A549 (cell line): ENCODE data around the gene B4GALT6.

Source experiments
- JUNB ChIP-seq: fragments of >200 bp; sonication (Bioruptor Twin); formaldehyde crosslinking; IDR thresholded peaks from 2 replicates; pipeline ENCODE4 v1.6.1; 2016
- MYC ChIP-seq: IDR thresholded peaks from 2 replicates; pipeline ENCODE4 v1.6.1; 2012; ENCODE audit warnings: mild to moderate bottlenecking, inconsistent platforms, low read length, improper control_type of control experiment, borderline replicate concordance
- POLR2A ChIP-seq: IDR thresholded peaks from 2 replicates; pipeline ENCODE4 v1.6.1; 2012; ENCODE audit warnings: mild to moderate bottlenecking, low read length
- RAD21 ChIP-seq, 2 experiments: fragments of >200 bp in 1 of 2; sonication (Bioruptor Twin) in 1 of 2; formaldehyde crosslinking in 1 of 2; IDR thresholded peaks in 1 of 2; conservative IDR thresholded peaks in 1 of 2; 2 replicates in 1 of 2; 3 replicates in 1 of 2; pipeline ENCODE4 v1.6.1; 2012 to 2018; ENCODE audit warnings: inconsistent platforms in 1 of 2
- RNF2 ChIP-seq: fragments of 200-600 bp; sonication (generic); IDR thresholded peaks from 2 replicates; pipeline ENCODE4 v1.6.1; 2016; ENCODE audit warnings: low read depth, mild to moderate bottlenecking, antibody characterized with exemption, moderate library complexity, borderline replicate concordance
- ZFP36 ChIP-seq: fragments of 450-650 bp; IDR thresholded peaks from 2 replicates; pipeline ENCODE4 v1.6.1; 2014; ENCODE audit warnings: borderline replicate concordance; ENCODE audit not compliant: partially characterized antibody
- TF ChIP-seq, protein P1 (sequence below): fragments of >200 bp; sonication (Bioruptor Twin); formaldehyde crosslinking; IDR thresholded peaks from 3 replicates; pipeline ENCODE4 v1.5.1; 2016
- TF ChIP-seq, protein P2 (sequence below): fragments of 150-350 bp; IDR thresholded peaks from 2 replicates; pipeline ENCODE4 v1.6.1; 2014; ENCODE audit warnings: low read depth, mild to moderate bottlenecking, low read length

DNA sequence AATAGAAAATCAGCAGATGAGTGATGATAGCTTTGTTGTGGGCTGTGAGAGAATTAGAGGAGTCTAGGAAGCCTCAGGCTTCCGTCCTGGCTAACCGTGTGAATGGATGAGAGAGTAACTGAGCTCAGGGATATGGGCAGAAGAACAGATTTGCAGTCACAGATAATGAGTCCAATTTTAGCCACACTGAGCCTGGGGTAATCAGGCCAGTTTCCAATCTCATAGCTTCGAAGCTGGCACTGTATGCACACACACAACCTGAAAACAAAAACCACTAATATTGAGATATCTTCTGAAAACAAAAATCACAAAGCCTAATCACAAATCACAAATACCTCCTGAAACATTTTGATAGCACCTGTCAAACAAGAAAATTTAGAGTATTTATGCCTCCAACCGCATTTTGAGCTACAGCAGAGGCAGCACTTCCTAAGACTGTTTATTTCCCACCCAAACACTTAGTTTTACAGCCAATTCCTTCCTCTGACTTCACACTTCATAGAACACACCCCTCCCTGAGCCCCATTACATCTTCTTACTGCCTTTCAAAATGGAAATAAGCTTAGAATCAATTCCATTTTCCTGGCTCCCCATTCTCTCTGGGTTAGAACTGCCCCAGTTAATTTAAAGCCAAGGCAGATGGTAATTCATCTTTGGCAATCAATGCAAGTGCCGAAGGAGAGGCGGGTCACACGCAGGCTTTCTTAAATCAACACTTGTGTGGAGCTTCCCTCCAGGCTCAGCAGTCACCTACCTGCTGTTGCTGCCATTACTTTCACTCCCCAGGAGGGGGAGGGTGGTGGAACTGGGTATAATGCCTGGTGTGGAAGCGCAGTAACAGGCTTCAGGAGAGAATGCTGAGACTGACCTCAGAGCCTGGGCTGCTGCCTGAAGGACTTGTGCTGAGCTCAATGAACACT, 73.8 kb downstream of the B4GALT6 start:
- TF ChIP-seq, protein P1, sequence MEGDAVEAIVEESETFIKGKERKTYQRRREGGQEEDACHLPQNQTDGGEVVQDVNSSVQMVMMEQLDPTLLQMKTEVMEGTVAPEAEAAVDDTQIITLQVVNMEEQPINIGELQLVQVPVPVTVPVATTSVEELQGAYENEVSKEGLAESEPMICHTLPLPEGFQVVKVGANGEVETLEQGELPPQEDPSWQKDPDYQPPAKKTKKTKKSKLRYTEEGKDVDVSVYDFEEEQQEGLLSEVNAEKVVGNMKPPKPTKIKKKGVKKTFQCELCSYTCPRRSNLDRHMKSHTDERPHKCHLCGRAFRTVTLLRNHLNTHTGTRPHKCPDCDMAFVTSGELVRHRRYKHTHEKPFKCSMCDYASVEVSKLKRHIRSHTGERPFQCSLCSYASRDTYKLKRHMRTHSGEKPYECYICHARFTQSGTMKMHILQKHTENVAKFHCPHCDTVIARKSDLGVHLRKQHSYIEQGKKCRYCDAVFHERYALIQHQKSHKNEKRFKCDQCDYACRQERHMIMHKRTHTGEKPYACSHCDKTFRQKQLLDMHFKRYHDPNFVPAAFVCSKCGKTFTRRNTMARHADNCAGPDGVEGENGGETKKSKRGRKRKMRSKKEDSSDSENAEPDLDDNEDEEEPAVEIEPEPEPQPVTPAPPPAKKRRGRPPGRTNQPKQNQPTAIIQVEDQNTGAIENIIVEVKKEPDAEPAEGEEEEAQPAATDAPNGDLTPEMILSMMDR = no peak
- TF ChIP-seq POLR2A = no peak
- no peak for TF ChIP-seq RAD21 (conservative IDR thresholded peaks at IDR 0.05 in 1 of 2, IDR thresholded peaks at IDR 0.05 in 1 of 2)
- TF ChIP-seq, protein P2, sequence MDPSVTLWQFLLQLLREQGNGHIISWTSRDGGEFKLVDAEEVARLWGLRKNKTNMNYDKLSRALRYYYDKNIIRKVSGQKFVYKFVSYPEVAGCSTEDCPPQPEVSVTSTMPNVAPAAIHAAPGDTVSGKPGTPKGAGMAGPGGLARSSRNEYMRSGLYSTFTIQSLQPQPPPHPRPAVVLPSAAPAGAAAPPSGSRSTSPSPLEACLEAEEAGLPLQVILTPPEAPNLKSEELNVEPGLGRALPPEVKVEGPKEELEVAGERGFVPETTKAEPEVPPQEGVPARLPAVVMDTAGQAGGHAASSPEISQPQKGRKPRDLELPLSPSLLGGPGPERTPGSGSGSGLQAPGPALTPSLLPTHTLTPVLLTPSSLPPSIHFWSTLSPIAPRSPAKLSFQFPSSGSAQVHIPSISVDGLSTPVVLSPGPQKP = no peak
- TF ChIP-seq ZFP36 = no peak
- no peak for TF ChIP-seq MYC
- TF ChIP-seq JUNB = no peak
- TF ChIP-seq RNF2 = no peak
